Erythroblast (primary cell): ENCODE measurements around the gene THBS3.

Source experiments
- GATA1 ChIP-seq: IDR thresholded peaks from 2 replicates; pipeline ENCODE4 v1.6.1; 2011; ENCODE audit warnings: low read depth, mild to moderate bottlenecking, control low read depth, low read length, moderate library complexity
- POLR2A ChIP-seq: IDR thresholded peaks from 2 replicates; pipeline ENCODE4 v1.6.1; 2011; ENCODE audit warnings: mild to moderate bottlenecking, low read length

DNA sequence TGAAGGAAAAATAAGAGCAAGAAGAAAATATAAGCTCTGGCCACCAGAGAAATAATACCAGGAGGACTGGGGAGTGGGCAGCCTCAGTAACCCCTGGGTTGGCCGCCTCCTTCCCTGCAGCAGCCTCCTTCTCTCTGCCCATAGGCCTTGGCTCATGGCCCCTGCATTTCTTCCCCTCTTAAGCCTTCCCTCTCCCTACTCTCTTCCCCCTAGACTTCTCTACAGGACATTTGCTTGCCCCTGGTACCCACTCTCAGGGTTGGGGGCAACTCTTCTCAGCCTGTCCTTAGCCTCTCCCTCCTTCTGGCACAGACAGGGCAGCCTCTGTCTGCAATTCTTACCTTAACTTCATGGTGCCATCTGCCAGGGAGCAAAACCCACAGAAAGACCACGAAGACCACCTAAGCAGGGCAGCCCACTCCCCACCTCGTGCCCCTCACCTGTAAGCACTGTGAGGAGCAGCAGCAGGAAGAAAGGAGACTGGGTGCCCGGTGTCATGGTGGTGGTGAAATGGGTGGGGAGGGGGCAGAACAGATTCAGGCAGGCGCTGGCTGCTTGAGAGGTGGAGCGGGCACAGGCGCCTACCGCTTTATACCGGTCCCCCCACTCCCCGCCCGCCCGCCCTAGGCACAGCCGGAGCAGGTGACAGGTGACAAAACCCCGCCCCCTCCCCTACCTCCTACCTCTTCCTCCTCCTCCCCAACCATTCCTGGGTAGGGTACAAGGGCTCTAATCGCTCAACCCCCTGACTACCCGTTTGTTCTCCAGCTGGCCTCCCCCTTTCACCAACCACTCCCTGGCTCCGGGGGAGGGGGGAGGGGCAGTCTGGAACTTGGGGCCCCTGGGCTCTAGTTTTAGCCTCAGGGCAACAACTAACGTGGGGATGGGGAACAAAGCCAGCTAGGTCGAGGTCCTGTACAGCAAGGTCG, 15.1 kb downstream of the THBS3 start:
- TF ChIP-seq POLR2A = no peak
- TF ChIP-seq GATA1 = no peak
